ENCODE data around the gene MRPL54. TPM values are rescaled to one million over a fixed set of nuclear protein-coding genes. Genes with fewer than 3 reads are reported as not detected.

MRPL54 gene
- total RNA-seq, 2 experiments from 2014 or later = 66.6 to 88.7 TPM

DNA sequence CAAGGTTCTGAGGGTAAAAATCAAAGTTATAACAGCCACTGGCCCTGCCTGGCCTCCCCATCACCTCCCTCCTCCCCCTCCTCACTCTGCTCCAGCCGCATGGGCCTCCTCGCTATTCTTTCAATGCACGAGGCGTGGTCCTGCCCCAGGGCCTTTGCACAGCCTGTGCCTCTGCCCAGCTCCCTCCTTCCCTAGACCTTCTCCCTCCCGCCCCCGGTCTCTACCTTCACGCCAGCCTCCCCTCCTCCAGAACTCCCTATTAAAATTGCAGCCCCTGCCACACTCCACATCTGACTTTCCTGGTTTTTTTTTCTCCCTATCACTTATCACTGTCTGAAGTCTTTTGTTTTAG is 6.2 kb downstream of the MRPL54 start:
- H3K36me3 ChIP-seq (ENCODE audit: insufficient read depth, low read length) = peaks cover 22% of the 10 kb centered on the region
- no peak overlapping the region for H3K4me2 ChIP-seq (ENCODE audit: low read length)
- H2AFZ ChIP-seq (ENCODE audit: low read length) = no peak overlapping the region
- intact Hi-C loops (cut with micrococcal nuclease; ENCODE audit: unreplicated experiment) = no loop called here
- no peak for DNase-seq (ENCODE audit: low spot score)
- no peak overlapping the region for H3K4me3 ChIP-seq (ENCODE audit: low read depth, low read length, poor library complexity, severe bottlenecking)
- no peaks in the 10 kb centered on the region for H4K20me1 ChIP-seq (ENCODE audit: insufficient read depth, low read length)
- H3K9me2 ChIP-seq (ENCODE audit: insufficient read depth, low read length) = no peaks in the 10 kb centered on the region
- H3K27ac ChIP-seq (ENCODE audit: low read depth, low read length, poor library complexity, severe bottlenecking) = no peak overlapping the region
- no TSS peak for BruUV-seq (replicated peaks)
- H3K4me1 ChIP-seq (ENCODE audit: insufficient read depth, low read length, poor library complexity, severe bottlenecking) = no peaks in the 10 kb centered on the region
- H3K9me3 ChIP-seq (ENCODE audit: low read length) = no peaks in the 10 kb centered on the region
- H3K79me2 ChIP-seq (ENCODE audit: insufficient read depth, low read depth, low read length) = peaks cover under 1% of the 10 kb centered on the region; the same call in 1 of the 2 replicates
- ChIA-PET POLR2A (no interaction called here), CTCF (ENCODE audit: unreplicated experiment) (no interaction called here)
- no peak for TF ChIP-seq EZH2phosphoT487 (IDR thresholded peaks at IDR 0.05; ENCODE audit: borderline replicate concordance, low read depth, low read length)
- TF ChIP-seq, protein P1, sequence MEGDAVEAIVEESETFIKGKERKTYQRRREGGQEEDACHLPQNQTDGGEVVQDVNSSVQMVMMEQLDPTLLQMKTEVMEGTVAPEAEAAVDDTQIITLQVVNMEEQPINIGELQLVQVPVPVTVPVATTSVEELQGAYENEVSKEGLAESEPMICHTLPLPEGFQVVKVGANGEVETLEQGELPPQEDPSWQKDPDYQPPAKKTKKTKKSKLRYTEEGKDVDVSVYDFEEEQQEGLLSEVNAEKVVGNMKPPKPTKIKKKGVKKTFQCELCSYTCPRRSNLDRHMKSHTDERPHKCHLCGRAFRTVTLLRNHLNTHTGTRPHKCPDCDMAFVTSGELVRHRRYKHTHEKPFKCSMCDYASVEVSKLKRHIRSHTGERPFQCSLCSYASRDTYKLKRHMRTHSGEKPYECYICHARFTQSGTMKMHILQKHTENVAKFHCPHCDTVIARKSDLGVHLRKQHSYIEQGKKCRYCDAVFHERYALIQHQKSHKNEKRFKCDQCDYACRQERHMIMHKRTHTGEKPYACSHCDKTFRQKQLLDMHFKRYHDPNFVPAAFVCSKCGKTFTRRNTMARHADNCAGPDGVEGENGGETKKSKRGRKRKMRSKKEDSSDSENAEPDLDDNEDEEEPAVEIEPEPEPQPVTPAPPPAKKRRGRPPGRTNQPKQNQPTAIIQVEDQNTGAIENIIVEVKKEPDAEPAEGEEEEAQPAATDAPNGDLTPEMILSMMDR (conservative IDR thresholded peaks at IDR 0.05; ENCODE audit: low read length) = no peak

DNA sequence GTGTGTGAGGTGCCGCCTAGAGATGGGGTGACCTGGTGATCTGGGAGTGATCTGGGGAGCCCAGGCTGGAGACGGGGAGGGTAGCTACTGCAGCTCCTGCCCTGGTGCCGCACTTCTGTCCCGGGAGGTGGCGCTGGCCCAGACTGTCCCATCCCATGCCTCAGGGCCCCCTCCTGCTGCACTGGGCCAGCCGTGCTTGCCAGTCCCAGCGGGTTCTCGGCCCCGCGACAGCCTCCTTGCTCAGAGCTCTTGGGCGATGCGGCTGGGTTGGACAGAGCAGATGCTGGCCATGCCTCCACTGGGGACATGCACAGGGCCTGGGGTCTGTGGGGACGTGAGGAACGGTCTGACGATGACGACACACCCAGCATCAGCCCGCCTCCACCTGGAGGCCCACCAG is 7.0 kb downstream of the MRPL54 start:
- Histone ChIP-seq H3K4me2 (ENCODE audit: low read length) (no peak overlapping the region), H3K4me1 (ENCODE audit: insufficient read depth, low read length, poor library complexity, severe bottlenecking) (no peaks in the 10 kb centered on the region), H4K20me1 (ENCODE audit: insufficient read depth, low read length) (no peaks in the 10 kb centered on the region), H3K36me3 (ENCODE audit: insufficient read depth, low read length) (peaks cover 22% of the 10 kb centered on the region), H3K9me2 (ENCODE audit: insufficient read depth, low read length) (no peaks in the 10 kb centered on the region), H3K4me3 (ENCODE audit: low read depth, low read length, poor library complexity, severe bottlenecking) (no peak overlapping the region), H3K9me3 (ENCODE audit: low read length) (no peaks in the 10 kb centered on the region), H3K27ac (ENCODE audit: low read depth, low read length, poor library complexity, severe bottlenecking) (no peak overlapping the region), H2AFZ (ENCODE audit: low read length) (no peak overlapping the region), H3K79me2 (ENCODE audit: insufficient read depth, low read depth, low read length) (no peaks in the 10 kb centered on the region)
- ChIA-PET CTCF (ENCODE audit: unreplicated experiment) (no interaction called here), POLR2A (no interaction called here)
- TF ChIP-seq, protein P1 (conservative IDR thresholded peaks at IDR 0.05; ENCODE audit: low read length) = no peak
- no peak for TF ChIP-seq EZH2phosphoT487 (IDR thresholded peaks at IDR 0.05; ENCODE audit: borderline replicate concordance, low read depth, low read length)
- no peak for DNase-seq (ENCODE audit: low spot score)
- BruUV-seq (replicated peaks) = no TSS peak
- intact Hi-C loops (cut with micrococcal nuclease; ENCODE audit: unreplicated experiment) = no loop called here

DNA sequence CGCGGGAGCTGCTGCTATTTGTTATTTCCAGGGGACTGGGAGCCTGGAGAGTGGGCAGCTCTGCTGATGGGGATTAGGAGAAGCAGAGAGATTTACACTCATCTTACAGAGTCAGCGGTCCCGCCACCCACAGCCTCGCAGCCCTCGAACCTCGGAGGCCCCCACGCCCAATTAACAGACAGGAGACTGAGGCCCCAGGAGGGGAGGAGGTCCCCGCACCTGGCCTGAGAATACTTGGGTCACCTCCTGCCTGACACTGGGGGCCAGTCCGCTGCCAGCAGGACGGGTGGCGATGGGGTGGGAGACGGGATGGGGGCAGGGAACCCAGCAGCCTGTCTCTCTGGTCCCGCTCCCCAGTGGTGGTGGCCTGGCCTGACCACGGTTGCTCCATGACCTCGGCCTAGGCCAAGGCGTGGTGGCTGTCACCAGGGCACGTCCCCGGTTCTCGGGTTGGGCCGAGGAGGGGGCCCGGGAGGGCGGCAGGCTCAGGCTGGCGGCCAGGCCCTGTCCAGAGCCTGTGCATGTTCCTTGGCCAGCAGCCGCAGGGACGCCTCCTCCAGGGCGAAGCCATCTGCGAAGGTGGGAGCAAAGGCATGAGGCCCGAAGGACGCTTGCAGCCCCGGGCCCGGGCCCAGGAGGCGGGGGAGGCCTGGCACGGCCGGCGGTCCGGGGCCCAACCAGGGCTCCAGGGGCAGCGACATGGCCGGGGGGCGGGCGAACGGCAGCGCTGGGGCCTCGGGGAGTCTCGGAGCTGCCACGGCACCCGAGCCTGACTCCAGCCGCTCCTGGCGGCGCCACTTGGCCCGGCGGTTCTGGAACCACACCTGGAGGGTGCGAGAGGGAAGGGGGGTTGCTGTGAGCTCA is 7.9 kb downstream of the MRPL54 start:
- Histone ChIP-seq H3K4me3 (ENCODE audit: low read depth, low read length, poor library complexity, severe bottlenecking) (no peak overlapping the region), H2AFZ (ENCODE audit: low read length) (no peak overlapping the region), H3K9me3 (ENCODE audit: low read length) (no peaks in the 10 kb centered on the region), H3K36me3 (ENCODE audit: insufficient read depth, low read length) (peaks cover 17% of the 10 kb centered on the region), H3K79me2 (ENCODE audit: insufficient read depth, low read depth, low read length) (no peaks in the 10 kb centered on the region), H3K27ac (ENCODE audit: low read depth, low read length, poor library complexity, severe bottlenecking) (no peak overlapping the region), H3K4me2 (ENCODE audit: low read length) (no peak overlapping the region), H3K4me1 (ENCODE audit: insufficient read depth, low read length, poor library complexity, severe bottlenecking) (no peaks in the 10 kb centered on the region), H4K20me1 (ENCODE audit: insufficient read depth, low read length) (no peaks in the 10 kb centered on the region), H3K9me2 (ENCODE audit: insufficient read depth, low read length) (no peaks in the 10 kb centered on the region)
- POLR2A ChIA-PET = no interaction called here
- CTCF ChIA-PET (ENCODE audit: unreplicated experiment) = no interaction called here
- intact Hi-C loops (cut with micrococcal nuclease; ENCODE audit: unreplicated experiment) = no loop called here
- TF ChIP-seq, protein P1 (conservative IDR thresholded peaks at IDR 0.05; ENCODE audit: low read length) = no peak
- no peak for TF ChIP-seq EZH2phosphoT487 (IDR thresholded peaks at IDR 0.05; ENCODE audit: borderline replicate concordance, low read depth, low read length)
- no TSS peak for BruUV-seq (replicated peaks)
- no peak for DNase-seq (ENCODE audit: low spot score)
